Ascending aorta (tissue), 2 donors: Measurements from ENCODE around the gene CAP2. TPM values are rescaled to one million over a fixed set of nuclear protein-coding genes. Genes with fewer than 3 reads are reported as not detected.

ENCODE experiments used
- DNase-seq, 2 donors: peaks; one replicate each; pipeline ENCODE4 v3.0.0-alpha.2; 2019; ENCODE audit warnings: low spot score in 2 of 2
- H3K27ac ChIP-seq, 2 donors: fragments of 200-600 bp; sonication (generic); one replicate each; pipeline ENCODE4 v1.5.1; 2016 to 2017; ENCODE audit warnings: mild to moderate bottlenecking in 1 of 2
- H3K27me3 ChIP-seq: fragments of 200-600 bp; sonication (generic); one replicate; pipeline ENCODE4 v1.5.1; 2017
- H3K36me3 ChIP-seq, 2 donors: fragments of 200-600 bp; sonication (generic); one replicate each; pipeline ENCODE4 v1.5.1; 2016
- H3K4me1 ChIP-seq, 2 donors: fragments of 200-600 bp; sonication (generic); one replicate each; pipeline ENCODE4 v1.5.1; 2016 to 2017; ENCODE audit warnings: mild to moderate bottlenecking in 1 of 2
- H3K4me3 ChIP-seq, 2 donors: fragments of 200-600 bp; sonication (generic); one replicate each; pipeline ENCODE4 v1.5.1; 2016 to 2017; ENCODE audit warnings: mild to moderate bottlenecking in 1 of 2
- H3K9me3 ChIP-seq, 2 donors: fragments of 200-600 bp; sonication (generic); one replicate each; pipeline ENCODE4 v1.5.1; 2016
- CTCF ChIP-seq, 3 experiments: fragments of 200-600 bp in 2 of 3; fragments of 450-650 bp in 1 of 3; sonication (generic) in 2 of 3; IDR thresholded peaks; one replicate each; pipeline ENCODE4 v1.5.1; 2016 to 2019; ENCODE audit warnings: antibody characterized with exemption in 3 of 3, mild to moderate bottlenecking in 1 of 3, moderate library complexity in 1 of 3
- intact Hi-C: fragments of 100-400 bp; cut with DNase I; formaldehyde crosslinking; loops from one replicate; pipeline ENCODE4 v1.15.1; 2023
- total RNA-seq: library from RNA; depleted of rRNA; stranded (reverse); fragments of >200 nt; gene quantifications from one replicate; pipeline ENCODE4 v1.1.0, GENCODE V29; 2016

Gene CAP2
- total RNA-seq, 1 donor from 2014 or later, result 7.1 TPM

GRCh38 chr6:17446713-17447112, 53.3 kb downstream of the CAP2 start:
- intact Hi-C loops, result no loop called here
- no peak for DNase-seq
- Histone ChIP-seq H3K27me3 (no peaks in the 10 kb centered on the region), H3K4me3 (no peak overlapping the region), H3K36me3 (no peaks in the 10 kb centered on the region), H3K9me3 (no peaks in the 10 kb centered on the region), H3K27ac (no peak overlapping the region), H3K4me1 (no peaks in the 10 kb centered on the region)
- no peak for TF ChIP-seq CTCF (IDR thresholded peaks at IDR 0.05)

GRCh38 chr6:17448165-17448564, 54.8 kb downstream of the CAP2 start:
- H3K9me3 ChIP-seq, result no peaks in the 10 kb centered on the region
- H3K4me1 ChIP-seq, result no peaks in the 10 kb centered on the region
- DNase-seq, result no peak
- no peak for TF ChIP-seq CTCF (IDR thresholded peaks at IDR 0.05)
- H3K4me3 ChIP-seq, result no peak overlapping the region
- H3K27ac ChIP-seq, result no peak overlapping the region
- no peaks in the 10 kb centered on the region for H3K36me3 ChIP-seq
- no peaks in the 10 kb centered on the region for H3K27me3 ChIP-seq
- intact Hi-C loops, result no loop called here

- no peak overlapping the region for H3K4me3 ChIP-seq
- no peak overlapping the region for H3K27ac ChIP-seq
- H3K4me1 ChIP-seq, result peaks cover 0 to 4% of the 10 kb centered on the region in 2 donors
- H3K27me3 ChIP-seq, result no peaks in the 10 kb centered on the region
- TF ChIP-seq CTCF (IDR thresholded peaks at IDR 0.05), result no peak
- DNase-seq, result no peak
- H3K36me3 ChIP-seq, result no peaks in the 10 kb centered on the region
- intact Hi-C loops, result no loop called here
- H3K9me3 ChIP-seq, result no peaks in the 10 kb centered on the region
Measured at GRCh38 chr6:17450397-17450796, 57.0 kb downstream of the CAP2 start.

- Histone ChIP-seq H3K4me3 (no peak overlapping the region), H3K9me3 (no peaks in the 10 kb centered on the region), H3K27me3 (no peaks in the 10 kb centered on the region), H3K27ac (no peak overlapping the region), H3K36me3 (no peaks in the 10 kb centered on the region), H3K4me1 (peaks cover 0 to 4% of the 10 kb centered on the region in 2 donors)
- no peak for TF ChIP-seq CTCF (IDR thresholded peaks at IDR 0.05)
- no peak for DNase-seq
- intact Hi-C loops, result no loop called here
Measured at GRCh38 chr6:17450832-17451231, 57.4 kb downstream of the CAP2 start.

GRCh38 chr6:17452096-17452495, 58.7 kb downstream of the CAP2 start:
- intact Hi-C loops, result no loop called here
- no peak overlapping the region for H3K4me3 ChIP-seq
- no peaks in the 10 kb centered on the region for H3K27me3 ChIP-seq
- no peak overlapping the region for H3K27ac ChIP-seq
- H3K9me3 ChIP-seq, result no peaks in the 10 kb centered on the region
- peaks cover 0 to 4% of the 10 kb centered on the region in 2 donors for H3K4me1 ChIP-seq
- no peaks in the 10 kb centered on the region for H3K36me3 ChIP-seq
- DNase-seq, result no peak
- no peak for TF ChIP-seq CTCF (IDR thresholded peaks at IDR 0.05)
